OCI-LY7 (cell line): ENCODE results near the gene SIVA1.

Source experiments
- CTCF ChIP-seq: fragments of 200-600 bp; sonication (generic); conservative IDR thresholded peaks from 2 replicates; pipeline ENCODE4 v1.5.1; 2014; ENCODE audit warnings: mild to moderate bottlenecking, antibody characterized with exemption, low read length, moderate library complexity, mixed read lengths
- EZH2phosphoT487 ChIP-seq: fragments of 200-600 bp; sonication (generic); IDR thresholded peaks from 2 replicates; pipeline ENCODE4 v1.6.1; 2018; ENCODE audit warnings: low read depth, borderline replicate concordance, mild to moderate bottlenecking, mixed run types, antibody characterized with exemption, low read length, moderate library complexity, mixed read lengths

- TF ChIP-seq CTCF: no peak
- TF ChIP-seq EZH2phosphoT487: no peak
Observed at GRCh38 chr14:104752735-104753527, at the start of gene SIVA1.
